Epithelial cell of esophagus (primary cell): ENCODE results near the gene DISC1.
"Not testable (repeated sequence)": the region's sequence is repeated elsewhere in the genome, so short reads cannot be mapped to it uniquely, and the experiment has no call there.

Source experiments
- DNase-seq: peaks from one replicate; pipeline ENCODE4 v3.0.0; 2010; ENCODE audit warnings: low read depth
- H3K4me3 ChIP-seq: 2 replicates; pipeline ENCODE4 v1.5.1; 2011; ENCODE audit warnings: mild to moderate bottlenecking, low read length, control low read depth
- TF ChIP-seq, protein P1 (sequence below): IDR thresholded peaks from 2 replicates; pipeline ENCODE4 v1.5.1; 2011; ENCODE audit warnings: low read depth, mild to moderate bottlenecking, low read length, control low read depth, inconsistent platforms; ENCODE audit not compliant: insufficient read depth; ENCODE audit errors: missing control alignments

Gene DISC1

GRCh38 chr1:231957359-231957758, 330.8 kb downstream of the DISC1 start:
- H3K4me3 ChIP-seq: no peak overlapping the region
- TF ChIP-seq, protein P1, sequence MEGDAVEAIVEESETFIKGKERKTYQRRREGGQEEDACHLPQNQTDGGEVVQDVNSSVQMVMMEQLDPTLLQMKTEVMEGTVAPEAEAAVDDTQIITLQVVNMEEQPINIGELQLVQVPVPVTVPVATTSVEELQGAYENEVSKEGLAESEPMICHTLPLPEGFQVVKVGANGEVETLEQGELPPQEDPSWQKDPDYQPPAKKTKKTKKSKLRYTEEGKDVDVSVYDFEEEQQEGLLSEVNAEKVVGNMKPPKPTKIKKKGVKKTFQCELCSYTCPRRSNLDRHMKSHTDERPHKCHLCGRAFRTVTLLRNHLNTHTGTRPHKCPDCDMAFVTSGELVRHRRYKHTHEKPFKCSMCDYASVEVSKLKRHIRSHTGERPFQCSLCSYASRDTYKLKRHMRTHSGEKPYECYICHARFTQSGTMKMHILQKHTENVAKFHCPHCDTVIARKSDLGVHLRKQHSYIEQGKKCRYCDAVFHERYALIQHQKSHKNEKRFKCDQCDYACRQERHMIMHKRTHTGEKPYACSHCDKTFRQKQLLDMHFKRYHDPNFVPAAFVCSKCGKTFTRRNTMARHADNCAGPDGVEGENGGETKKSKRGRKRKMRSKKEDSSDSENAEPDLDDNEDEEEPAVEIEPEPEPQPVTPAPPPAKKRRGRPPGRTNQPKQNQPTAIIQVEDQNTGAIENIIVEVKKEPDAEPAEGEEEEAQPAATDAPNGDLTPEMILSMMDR: no peak
- no peak for DNase-seq

DNA sequence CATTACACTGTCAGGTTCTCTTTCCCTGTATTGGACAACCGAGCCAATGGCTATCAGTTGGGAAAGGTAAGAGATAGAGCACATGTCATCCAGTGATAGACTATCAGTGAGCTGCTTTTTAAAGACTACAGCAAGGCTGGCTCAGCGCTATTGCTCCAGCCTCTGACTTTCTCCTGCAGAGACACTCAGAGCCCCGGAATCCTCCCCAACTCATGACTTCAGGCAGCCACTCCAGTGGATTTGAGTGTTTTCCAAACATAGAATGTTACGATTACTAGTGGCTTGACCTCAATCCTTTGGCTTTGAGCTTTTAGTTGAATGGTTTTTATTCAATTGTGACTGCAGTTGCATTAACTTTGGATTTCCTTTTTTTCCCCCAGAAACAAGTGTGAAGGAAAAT, 331.9 kb downstream of the DISC1 start:
- TF ChIP-seq, protein P1: no peak
- no peak overlapping the region for H3K4me3 ChIP-seq
- no peak for DNase-seq

GRCh38 chr1:231959225-231959884, 332.8 kb downstream of the DISC1 start:
- TF ChIP-seq, protein P1: no peak
- no peak overlapping the region for H3K4me3 ChIP-seq
- DNase-seq: no peak

- not testable (repeated sequence) for DNase-seq, H3K4me3 ChIP-seq
Measured at GRCh38 chr1:231961801-231962200, 335.2 kb downstream of the DISC1 start.

- TF ChIP-seq, protein P1: no peak
- no peak overlapping the region for H3K4me3 ChIP-seq
- no peak for DNase-seq
Measured at GRCh38 chr1:231962636-231963035, 336.0 kb downstream of the DISC1 start.

GRCh38 chr1:231964241-231964640, 337.7 kb downstream of the DISC1 start:
- DNase-seq: no peak
- TF ChIP-seq, protein P1: no peak
- no peak overlapping the region for H3K4me3 ChIP-seq

DNA sequence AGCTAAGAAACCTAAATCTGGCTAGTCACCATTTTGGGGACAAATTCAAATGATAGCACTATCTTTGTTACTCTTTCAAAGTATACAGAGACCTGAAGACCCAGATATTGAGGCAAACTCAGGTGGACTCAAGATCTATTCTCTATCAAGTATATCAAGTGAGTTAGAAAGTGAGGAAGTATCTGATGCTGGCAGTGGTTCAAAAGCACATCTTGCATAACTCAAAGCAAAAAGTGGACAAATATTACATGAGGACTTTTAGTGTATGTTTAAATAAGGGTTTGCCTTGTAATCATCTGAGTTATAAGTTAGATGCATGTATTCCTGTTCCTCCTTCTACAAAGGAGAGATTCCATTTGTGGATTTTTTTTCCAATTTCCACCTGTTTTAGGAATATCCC, 338.4 kb downstream of the DISC1 start:
- H3K4me3 ChIP-seq: no peak overlapping the region
- no peak for DNase-seq
- TF ChIP-seq, protein P1: no peak

GRCh38 chr1:231965615-231966014, 339.0 kb downstream of the DISC1 start:
- TF ChIP-seq, protein P1: no peak

More at GRCh38 chr1:231965615-231966014, 339.0 kb downstream of the DISC1 start:
- no peak for DNase-seq
- no peak overlapping the region for H3K4me3 ChIP-seq
